ENCODE measurements around the gene LIX1L. TPM values are rescaled to one million over a fixed set of nuclear protein-coding genes. Genes with fewer than 3 reads are reported as not detected.

LIX1L gene
- total and polyA plus RNA-seq, 2 donors (not counting 1 experiment from before 2014, with no cell fraction given): 14.4 to 31.7 TPM

DNA sequence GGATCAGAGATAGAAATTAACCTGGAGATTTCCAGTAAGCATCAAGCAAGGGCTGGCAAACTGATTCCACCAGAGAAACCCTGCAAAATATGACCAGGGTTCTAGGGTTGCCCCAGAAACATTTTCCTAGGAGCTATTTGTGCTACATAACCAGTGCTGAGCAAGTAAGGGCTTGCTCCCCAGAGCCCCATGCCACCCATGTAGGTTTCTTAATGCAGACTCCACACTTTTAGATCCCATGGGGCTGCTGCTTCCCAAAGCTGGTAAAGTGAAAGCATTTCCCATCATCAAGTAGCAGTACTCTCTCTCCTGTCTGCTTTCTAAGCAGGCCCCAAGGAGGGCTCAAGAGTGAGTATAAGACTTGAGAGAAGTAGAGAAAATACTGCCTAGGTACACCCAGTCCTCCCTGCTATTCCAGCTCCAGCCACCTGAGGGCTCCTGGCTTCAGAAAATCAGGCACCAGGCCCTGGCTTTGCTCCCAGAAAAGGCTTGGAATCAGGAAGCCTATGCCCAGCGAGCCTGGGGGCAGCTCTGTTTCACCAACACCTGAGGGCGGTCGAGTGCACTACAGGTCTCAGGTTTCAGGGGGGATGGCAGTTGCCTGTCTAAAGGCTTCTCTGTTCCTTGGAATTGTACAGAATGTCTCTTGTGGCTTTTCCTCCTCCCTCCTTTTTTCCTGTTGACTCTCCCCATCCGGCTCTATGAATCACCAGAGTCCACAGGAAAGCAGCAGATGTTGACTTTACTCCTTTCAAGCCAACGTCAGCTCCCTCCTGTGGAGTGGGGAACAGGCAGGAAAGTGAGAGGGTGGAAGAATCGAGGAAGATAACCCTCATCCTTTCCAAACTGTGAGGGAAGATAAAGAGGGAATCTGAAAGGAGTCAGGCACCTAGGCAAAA lies 66.0 kb downstream of the LIX1L start:
- Histone ChIP-seq H3K27me3 (replicated peaks in 1 of 4; ENCODE audit: control extremely low read depth in 1 of 4, control insufficient read depth in 3 of 4, insufficient read depth in 4 of 4, low read length in 3 of 4) (no peaks in the 10 kb centered on the region), H3K9me3 (ENCODE audit: control extremely low read depth in 1 of 3, control insufficient read depth in 2 of 3, insufficient read depth in 1 of 3, low read length in 2 of 3) (no peaks in the 10 kb centered on the region), H2AFZ (ENCODE audit: insufficient read depth, low read depth, low read length, poor library complexity, severe bottlenecking) (peak overlapping the region; percentile 14), H3K79me2 (ENCODE audit: control insufficient read depth, insufficient read depth, low read length) (no peaks in the 10 kb centered on the region), H3K4me2 (replicated peaks; ENCODE audit: low read depth, low read length, poor library complexity, severe bottlenecking) (no peak overlapping the region), H3K27ac (ENCODE audit: low read length in 2 of 2) (no peak overlapping the region), H4K20me1 (ENCODE audit: control insufficient read depth, insufficient read depth, low read length, poor library complexity, severe bottlenecking) (no peaks in the 10 kb centered on the region), H3K4me1 (ENCODE audit: control insufficient read depth in 2 of 2, insufficient read depth in 2 of 2, low read length in 2 of 2) (no peaks in the 10 kb centered on the region), H3K9ac (ENCODE audit: low read length) (no peak overlapping the region), H3K4me3 (ENCODE audit: control extremely low read depth in 1 of 5, extremely low read depth in 1 of 5, insufficient read depth in 1 of 5, low read depth in 2 of 5, low read length in 4 of 5) (no peak overlapping the region), H3K36me3 (replicated peaks in 1 of 2; ENCODE audit: control extremely low read depth in 1 of 2, control insufficient read depth in 1 of 2, extremely low read depth in 1 of 2, insufficient read depth in 2 of 2, low read length in 1 of 2) (no peaks in the 10 kb centered on the region)
- Mint-ChIP-seq H3K4me1 (peaks cover under 1% of the 10 kb centered on the region), H3K27me3 (no peaks in the 10 kb centered on the region), H3K4me3 (no peak overlapping the region), H3K27ac (no peak overlapping the region), H3K9me3 (ENCODE audit: insufficient read depth) (no peaks in the 10 kb centered on the region)
- DNase-seq (peak; percentile 61), ATAC-seq (ENCODE audit: low read depth) (peak; percentile 70)
- intact Hi-C loops (cut with micrococcal nuclease): loop anchor here (1.0 kb wide), 2 partner anchors 85 to 121 kb away; no protein-coding TSS in a partner anchor
- POLR2A ChIA-PET: no interaction called here
- TF ChIP-seq, protein P1, sequence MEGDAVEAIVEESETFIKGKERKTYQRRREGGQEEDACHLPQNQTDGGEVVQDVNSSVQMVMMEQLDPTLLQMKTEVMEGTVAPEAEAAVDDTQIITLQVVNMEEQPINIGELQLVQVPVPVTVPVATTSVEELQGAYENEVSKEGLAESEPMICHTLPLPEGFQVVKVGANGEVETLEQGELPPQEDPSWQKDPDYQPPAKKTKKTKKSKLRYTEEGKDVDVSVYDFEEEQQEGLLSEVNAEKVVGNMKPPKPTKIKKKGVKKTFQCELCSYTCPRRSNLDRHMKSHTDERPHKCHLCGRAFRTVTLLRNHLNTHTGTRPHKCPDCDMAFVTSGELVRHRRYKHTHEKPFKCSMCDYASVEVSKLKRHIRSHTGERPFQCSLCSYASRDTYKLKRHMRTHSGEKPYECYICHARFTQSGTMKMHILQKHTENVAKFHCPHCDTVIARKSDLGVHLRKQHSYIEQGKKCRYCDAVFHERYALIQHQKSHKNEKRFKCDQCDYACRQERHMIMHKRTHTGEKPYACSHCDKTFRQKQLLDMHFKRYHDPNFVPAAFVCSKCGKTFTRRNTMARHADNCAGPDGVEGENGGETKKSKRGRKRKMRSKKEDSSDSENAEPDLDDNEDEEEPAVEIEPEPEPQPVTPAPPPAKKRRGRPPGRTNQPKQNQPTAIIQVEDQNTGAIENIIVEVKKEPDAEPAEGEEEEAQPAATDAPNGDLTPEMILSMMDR (IDR thresholded peaks at IDR 0.05): peak; percentile 72
- TF ChIP-seq EZH2 (IDR thresholded peaks at IDR 0.05; ENCODE audit: borderline replicate concordance, insufficient read depth, low read depth, low read length, poor library complexity, severe bottlenecking): no peak
- CTCF ChIA-PET: interaction anchor here (0.6 to 3.9 kb wide), 22 partner anchors 8 to 148 kb away, joined by 3 to 41 read pairs (median 6); partner anchors contain the start of genes HJV, ITGA10, NUDT17 and PEX11B
- 0% methylated on average over 1 of the region's 6 CpGs for WGBS (ENCODE audit: insufficient coverage)

DNA sequence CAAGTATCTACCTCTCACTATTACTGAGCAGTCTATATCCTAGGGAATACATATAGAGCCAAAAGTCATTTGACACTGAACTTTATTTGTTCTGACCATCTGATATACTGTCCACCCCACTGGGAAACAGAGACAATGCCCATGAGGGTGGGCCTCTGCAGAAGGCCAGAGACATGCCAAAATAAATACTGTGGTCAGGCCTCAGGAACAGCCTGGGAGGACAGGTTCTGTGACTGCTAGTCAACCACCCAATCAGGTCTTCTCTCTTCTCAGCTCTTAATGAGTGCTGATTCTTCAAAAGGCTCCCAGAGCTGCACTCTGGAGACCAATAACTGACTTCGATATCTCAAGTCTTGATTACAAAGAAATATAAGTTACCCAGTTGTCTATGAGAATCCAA lies 66.7 kb downstream of the LIX1L start:
- Histone ChIP-seq H3K9ac (ENCODE audit: low read length) (no peak overlapping the region), H3K27ac (ENCODE audit: low read length in 2 of 2) (no peak overlapping the region), H3K4me3 (ENCODE audit: control extremely low read depth in 1 of 5, extremely low read depth in 1 of 5, insufficient read depth in 1 of 5, low read depth in 2 of 5, low read length in 4 of 5) (no peak overlapping the region), H4K20me1 (ENCODE audit: control insufficient read depth, insufficient read depth, low read length, poor library complexity, severe bottlenecking) (no peaks in the 10 kb centered on the region), H3K36me3 (replicated peaks in 1 of 2; ENCODE audit: control extremely low read depth in 1 of 2, control insufficient read depth in 1 of 2, extremely low read depth in 1 of 2, insufficient read depth in 2 of 2, low read length in 1 of 2) (no peaks in the 10 kb centered on the region), H3K4me1 (ENCODE audit: control insufficient read depth in 2 of 2, insufficient read depth in 2 of 2, low read length in 2 of 2) (peaks cover 3% of the 10 kb centered on the region in 2 donors), H3K79me2 (ENCODE audit: control insufficient read depth, insufficient read depth, low read length) (no peaks in the 10 kb centered on the region), H3K27me3 (replicated peaks in 1 of 4; ENCODE audit: control extremely low read depth in 1 of 4, control insufficient read depth in 3 of 4, insufficient read depth in 4 of 4, low read length in 3 of 4) (no peaks in the 10 kb centered on the region), H2AFZ (ENCODE audit: insufficient read depth, low read depth, low read length, poor library complexity, severe bottlenecking) (no peak overlapping the region), H3K4me2 (replicated peaks; ENCODE audit: low read depth, low read length, poor library complexity, severe bottlenecking) (no peak overlapping the region), H3K9me3 (ENCODE audit: control extremely low read depth in 1 of 3, control insufficient read depth in 2 of 3, insufficient read depth in 1 of 3, low read length in 2 of 3) (no peaks in the 10 kb centered on the region)
- intact Hi-C loops (cut with micrococcal nuclease): loop anchor here (1.0 kb wide), 2 partner anchors 86 to 122 kb away; no protein-coding TSS in a partner anchor
- DNase-seq: no peak
- POLR2A ChIA-PET: no interaction called here
- Mint-ChIP-seq H3K9me3 (ENCODE audit: insufficient read depth) (no peaks in the 10 kb centered on the region), H3K27me3 (no peaks in the 10 kb centered on the region), H3K4me1 (peaks cover 4% of the 10 kb centered on the region), H3K4me3 (no peak overlapping the region), H3K27ac (no peak overlapping the region)
- no CpG with 5 or more reads among the region's 1 CpG for WGBS (ENCODE audit: insufficient coverage)
- CTCF ChIA-PET: interaction anchor here (1.1 to 3.9 kb wide), 15 partner anchors 7 to 131 kb away, joined by 3 to 41 read pairs (median 10); partner anchors contain the start of genes HJV, ITGA10, NUDT17 and PIAS3
- ATAC-seq (ENCODE audit: low read depth): no peak
- no peak for TF ChIP-seq EZH2 (IDR thresholded peaks at IDR 0.05; ENCODE audit: borderline replicate concordance, insufficient read depth, low read depth, low read length, poor library complexity, severe bottlenecking)
- TF ChIP-seq, protein P1 (IDR thresholded peaks at IDR 0.05): no peak
